Astrocyte (in vitro differentiated cells and primary cell): ENCODE data around the gene ZNF283.

Experiments used
- EZH2 ChIP-seq: IDR thresholded peaks from 2 replicates; pipeline ENCODE4 v1.6.1; 2012; ENCODE audit warnings: mild to moderate bottlenecking, low read length, inconsistent platforms; ENCODE audit not compliant: insufficient read depth
- TF ChIP-seq, protein P1 (sequence below): IDR thresholded peaks from 2 replicates; pipeline ENCODE4 v1.5.1; 2011; ENCODE audit warnings: low read depth, mild to moderate bottlenecking, inconsistent platforms, low read length, moderate library complexity; ENCODE audit not compliant: insufficient read depth

DNA sequence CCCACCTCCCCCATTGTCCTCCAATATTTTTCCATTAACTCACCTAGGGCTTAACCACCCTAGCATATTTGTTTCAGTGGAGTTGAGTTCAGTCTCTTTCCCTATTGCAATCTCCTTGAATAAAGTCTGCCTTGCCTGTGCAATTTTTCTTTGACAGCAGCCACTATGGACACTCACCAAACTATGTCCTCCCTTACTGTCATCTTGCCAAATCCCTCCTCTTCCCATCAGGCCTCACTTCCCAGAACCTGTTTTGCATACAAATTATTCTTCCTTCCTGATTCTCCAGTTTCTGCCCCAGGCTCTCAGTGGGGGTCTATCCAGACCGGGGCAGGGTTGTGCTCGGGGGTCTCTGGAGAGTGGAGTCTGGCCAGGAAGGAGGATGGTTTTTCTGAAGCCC, 22.7 kb upstream of the ZNF283 start:
- TF ChIP-seq, protein P1, sequence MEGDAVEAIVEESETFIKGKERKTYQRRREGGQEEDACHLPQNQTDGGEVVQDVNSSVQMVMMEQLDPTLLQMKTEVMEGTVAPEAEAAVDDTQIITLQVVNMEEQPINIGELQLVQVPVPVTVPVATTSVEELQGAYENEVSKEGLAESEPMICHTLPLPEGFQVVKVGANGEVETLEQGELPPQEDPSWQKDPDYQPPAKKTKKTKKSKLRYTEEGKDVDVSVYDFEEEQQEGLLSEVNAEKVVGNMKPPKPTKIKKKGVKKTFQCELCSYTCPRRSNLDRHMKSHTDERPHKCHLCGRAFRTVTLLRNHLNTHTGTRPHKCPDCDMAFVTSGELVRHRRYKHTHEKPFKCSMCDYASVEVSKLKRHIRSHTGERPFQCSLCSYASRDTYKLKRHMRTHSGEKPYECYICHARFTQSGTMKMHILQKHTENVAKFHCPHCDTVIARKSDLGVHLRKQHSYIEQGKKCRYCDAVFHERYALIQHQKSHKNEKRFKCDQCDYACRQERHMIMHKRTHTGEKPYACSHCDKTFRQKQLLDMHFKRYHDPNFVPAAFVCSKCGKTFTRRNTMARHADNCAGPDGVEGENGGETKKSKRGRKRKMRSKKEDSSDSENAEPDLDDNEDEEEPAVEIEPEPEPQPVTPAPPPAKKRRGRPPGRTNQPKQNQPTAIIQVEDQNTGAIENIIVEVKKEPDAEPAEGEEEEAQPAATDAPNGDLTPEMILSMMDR = no peak
- TF ChIP-seq EZH2 = no peak
